Progenitor cell of endocrine pancreas (in vitro differentiated cells): ENCODE data around the gene AFG1L. TPM values are rescaled to one million over a fixed set of nuclear protein-coding genes. Genes with fewer than 3 reads are reported as not detected.
A peak's percentile ranks its signal among the peaks of the same experiment; 100 is the strongest.

Experiments used
- DNase-seq: peaks from one replicate; pipeline ENCODE4 v3.0.0; 2021; ENCODE audit warnings: low spot score; ENCODE audit not compliant: unreplicated experiment
- H3K27ac Mint-ChIP-seq: 2 replicates; pipeline ENCODE4 v1.8.0; 2021; ENCODE audit warnings: mild to moderate bottlenecking, moderate library complexity, mixed read lengths
- H3K27me3 Mint-ChIP-seq: 2 replicates; pipeline ENCODE4 v1.8.0; 2021; ENCODE audit warnings: mixed read lengths
- H3K36me3 Mint-ChIP-seq: 2 replicates; pipeline ENCODE4 v1.8.0; 2022; ENCODE audit warnings: mixed read lengths; ENCODE audit not compliant: insufficient read depth
- H3K4me1 Mint-ChIP-seq: 2 replicates; pipeline ENCODE4 v1.8.0; 2021; ENCODE audit warnings: low read depth, mixed read lengths
- H3K4me3 Mint-ChIP-seq: 2 replicates; pipeline ENCODE4 v1.8.0; 2021; ENCODE audit warnings: low read depth, mild to moderate bottlenecking, moderate library complexity, mixed read lengths
- H3K9me3 Mint-ChIP-seq: 2 replicates; pipeline ENCODE4 v1.8.0; 2021; ENCODE audit warnings: low read depth, mixed read lengths
- CTCF ChIP-seq: fragments of 200-600 bp; sonication (generic); IDR thresholded peaks from one replicate; pipeline ENCODE4 v1.5.0; 2021; ENCODE audit warnings: antibody characterized with exemption, mild to moderate bottlenecking; ENCODE audit not compliant: unreplicated experiment
- total RNA-seq: library from RNA; stranded (reverse); gene quantifications from 2 replicates; pipeline ENCODE4 v1.2.1, GENCODE V29; 2021

Gene AFG1L
- total RNA-seq, 1 donor from 2014 or later, result 9.6 TPM

- H3K36me3 Mint-ChIP-seq, result no peaks in the 10 kb centered on the region
- H3K4me1 Mint-ChIP-seq, result no peaks in the 10 kb centered on the region
- H3K4me3 Mint-ChIP-seq, result no peak overlapping the region
- H3K27ac Mint-ChIP-seq, result no peak overlapping the region
- DNase-seq, result no peak
- no peaks in the 10 kb centered on the region for H3K9me3 Mint-ChIP-seq
- no peak for TF ChIP-seq CTCF
- H3K27me3 Mint-ChIP-seq, result no peaks in the 10 kb centered on the region
Measured at GRCh38 chr6:108455688-108456087, 160.8 kb downstream of the AFG1L start.

GRCh38 chr6:108463784-108464183 is 168.9 kb downstream of the AFG1L start:
- peak overlapping the region; percentile 5 for H3K27ac Mint-ChIP-seq
- DNase-seq, result no peak
- peaks cover 32% of the 10 kb centered on the region for H3K4me1 Mint-ChIP-seq
- no peak for TF ChIP-seq CTCF
- H3K9me3 Mint-ChIP-seq, result no peaks in the 10 kb centered on the region
- H3K27me3 Mint-ChIP-seq, result no peaks in the 10 kb centered on the region
- no peaks in the 10 kb centered on the region for H3K36me3 Mint-ChIP-seq
- no peak overlapping the region for H3K4me3 Mint-ChIP-seq

- Mint-ChIP-seq H3K27ac (no peak overlapping the region), H3K9me3 (no peaks in the 10 kb centered on the region), H3K27me3 (no peaks in the 10 kb centered on the region), H3K4me3 (no peak overlapping the region), H3K4me1 (peaks cover 39% of the 10 kb centered on the region), H3K36me3 (no peaks in the 10 kb centered on the region)
- no peak for TF ChIP-seq CTCF
- DNase-seq, result no peak
Measured at GRCh38 chr6:108464418-108465097, 169.7 kb downstream of the AFG1L start.

- no peak for TF ChIP-seq CTCF
- DNase-seq, result no peak
- H3K9me3 Mint-ChIP-seq, result no peaks in the 10 kb centered on the region
- H3K4me3 Mint-ChIP-seq, result no peak overlapping the region
- H3K27ac Mint-ChIP-seq, result no peak overlapping the region
- H3K4me1 Mint-ChIP-seq, result peaks cover 40% of the 10 kb centered on the region
- no peaks in the 10 kb centered on the region for H3K27me3 Mint-ChIP-seq
- no peaks in the 10 kb centered on the region for H3K36me3 Mint-ChIP-seq
Measured at GRCh38 chr6:108465098-108465495, 170.2 kb downstream of the AFG1L start.

GRCh38 chr6:108468346-108468745 is 173.5 kb downstream of the AFG1L start:
- H3K9me3 Mint-ChIP-seq, result no peaks in the 10 kb centered on the region
- H3K4me1 Mint-ChIP-seq, result peaks cover 30% of the 10 kb centered on the region
- TF ChIP-seq CTCF, result no peak
- no peak overlapping the region for H3K4me3 Mint-ChIP-seq
- H3K27me3 Mint-ChIP-seq, result no peaks in the 10 kb centered on the region
- H3K36me3 Mint-ChIP-seq, result no peaks in the 10 kb centered on the region
- no peak overlapping the region for H3K27ac Mint-ChIP-seq
- DNase-seq, result no peak
